Measurements from ENCODE around the gene SNX6.

SNX6 gene

DNA sequence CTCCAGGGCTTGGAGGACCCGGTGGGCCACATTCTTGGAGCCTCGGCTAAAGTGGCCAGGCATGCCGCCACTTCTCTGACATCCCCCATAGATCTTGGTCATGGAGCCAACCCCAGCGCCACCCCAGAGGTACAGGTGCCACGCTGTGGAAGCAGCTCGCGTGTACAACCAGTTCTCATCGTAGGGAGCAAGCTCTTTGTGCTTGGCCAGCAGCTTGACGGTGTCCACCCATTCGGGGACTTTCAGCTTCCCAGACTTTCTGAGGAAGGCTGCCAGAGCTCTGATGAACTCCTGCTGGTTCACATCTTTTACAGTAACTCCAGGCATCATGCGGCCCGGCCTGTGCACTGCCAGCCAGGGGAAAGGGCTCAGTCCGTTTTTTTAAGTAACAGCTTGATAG, 61.1 kb downstream of the SNX6 start:
- TF ChIP-seq POLR2AphosphoS5 (IDR thresholded peaks at IDR 0.05; ENCODE audit: low read depth, low read length) (no peak), FOXP2 (optimal IDR thresholded peaks at IDR 0.05; ENCODE audit: borderline replicate concordance, extremely low read depth, extremely low read length, insufficient read depth) (no peak), TAF1 (IDR thresholded peaks at IDR 0.05; ENCODE audit: borderline replicate concordance, insufficient read depth, low read length) (no peak), REST (IDR thresholded peaks at IDR 0.05; ENCODE audit: insufficient read depth in 1 of 2, low read depth in 2 of 2, low read length in 2 of 2) (no peak), SIN3A (IDR thresholded peaks at IDR 0.05; ENCODE audit: borderline replicate concordance, insufficient read depth, low read length) (no peak)

GRCh38 chr14:34562776-34563150, 67.2 kb downstream of the SNX6 start:
- TF ChIP-seq REST (IDR thresholded peaks at IDR 0.05; ENCODE audit: insufficient read depth in 1 of 2, low read depth in 2 of 2, low read length in 2 of 2) (no peak), FOXP2 (optimal IDR thresholded peaks at IDR 0.05; ENCODE audit: borderline replicate concordance, extremely low read depth, extremely low read length, insufficient read depth) (no peak), POLR2AphosphoS5 (IDR thresholded peaks at IDR 0.05; ENCODE audit: low read depth, low read length) (no peak), TAF1 (IDR thresholded peaks at IDR 0.05; ENCODE audit: borderline replicate concordance, insufficient read depth, low read length) (no peak), SIN3A (IDR thresholded peaks at IDR 0.05; ENCODE audit: borderline replicate concordance, insufficient read depth, low read length) (no peak)

GRCh38 chr14:34554540-34555250, 75.3 kb downstream of the SNX6 start:
- no peak for TF ChIP-seq TAF1 (IDR thresholded peaks at IDR 0.05; ENCODE audit: borderline replicate concordance, insufficient read depth, low read length)
- no peak for TF ChIP-seq FOXP2 (optimal IDR thresholded peaks at IDR 0.05; ENCODE audit: borderline replicate concordance, extremely low read depth, extremely low read length, insufficient read depth)
- no peak for TF ChIP-seq POLR2AphosphoS5 (IDR thresholded peaks at IDR 0.05; ENCODE audit: low read depth, low read length)
- TF ChIP-seq REST (IDR thresholded peaks at IDR 0.05; ENCODE audit: insufficient read depth in 1 of 2, low read depth in 2 of 2, low read length in 2 of 2): no peak
- TF ChIP-seq SIN3A (IDR thresholded peaks at IDR 0.05; ENCODE audit: borderline replicate concordance, insufficient read depth, low read length): no peak

DNA sequence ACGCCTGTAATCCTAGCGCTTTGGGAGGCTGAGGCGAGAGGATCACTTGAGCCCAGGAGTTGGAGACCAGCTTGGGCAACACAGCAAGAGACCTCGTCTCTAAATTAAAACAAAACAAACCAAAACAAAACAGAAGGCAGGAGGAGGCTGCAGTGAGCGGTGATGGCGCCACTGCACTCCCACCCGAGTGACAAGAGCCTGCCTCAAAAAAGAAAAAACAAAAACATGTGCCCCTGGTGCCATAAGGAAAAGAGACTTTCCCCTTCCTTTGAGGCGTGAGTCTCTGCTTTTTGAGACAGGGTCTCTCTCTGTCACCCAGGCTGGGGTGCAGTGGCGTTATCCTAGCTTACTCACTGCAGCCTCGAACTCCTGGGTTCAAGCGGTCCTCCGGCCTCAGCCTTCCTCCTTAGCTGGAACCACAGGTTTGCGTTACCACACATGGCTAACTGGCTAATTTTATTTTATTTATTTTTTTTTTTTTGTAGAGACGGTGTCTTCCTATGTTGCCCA, 81.4 kb downstream of the SNX6 start:
- TF ChIP-seq REST (IDR thresholded peaks at IDR 0.05; ENCODE audit: insufficient read depth in 1 of 2, low read depth in 2 of 2, low read length in 2 of 2): no peak
- no peak for TF ChIP-seq TAF1 (IDR thresholded peaks at IDR 0.05; ENCODE audit: borderline replicate concordance, insufficient read depth, low read length)
- no peak for TF ChIP-seq FOXP2 (optimal IDR thresholded peaks at IDR 0.05; ENCODE audit: borderline replicate concordance, extremely low read depth, extremely low read length, insufficient read depth)
- TF ChIP-seq POLR2AphosphoS5 (IDR thresholded peaks at IDR 0.05; ENCODE audit: low read depth, low read length): no peak
- TF ChIP-seq SIN3A (IDR thresholded peaks at IDR 0.05; ENCODE audit: borderline replicate concordance, insufficient read depth, low read length): no peak

Data from PFSK-1 (cell line).